H9 (cell line): Measurements from ENCODE around the gene FAM53A. TPM values are rescaled to one million over a fixed set of nuclear protein-coding genes. Genes with fewer than 3 reads are reported as not detected.

Source experiments
- DNase-seq: peaks from one replicate; pipeline ENCODE4 v3.0.0-alpha.2; 2017
- H2AFZ ChIP-seq: one replicate; pipeline ENCODE4 v1.6.1; 2013; ENCODE audit warnings: mild to moderate bottlenecking, low read length, control low read depth, moderate library complexity
- H2AK5ac ChIP-seq: 2 replicates; pipeline ENCODE4 v1.6.1; 2013; ENCODE audit warnings: low read length, control low read depth, mixed read lengths; ENCODE audit not compliant: insufficient read length
- H2BK120ac ChIP-seq: one replicate; pipeline ENCODE4 v1.6.1; 2013; ENCODE audit warnings: low read depth, mild to moderate bottlenecking, low read length, control low read depth, inconsistent platforms; ENCODE audit not compliant: poor library complexity, severe bottlenecking
- H2BK12ac ChIP-seq: 2 replicates; pipeline ENCODE4 v1.6.1; 2013; ENCODE audit warnings: low read length, control low read depth, mixed read lengths, low read depth; ENCODE audit not compliant: insufficient read length
- H2BK15ac ChIP-seq: 2 replicates; pipeline ENCODE4 v1.6.1; 2013; ENCODE audit warnings: low read depth, low read length, control low read depth
- H2BK20ac ChIP-seq: one replicate; pipeline ENCODE4 v1.6.1; 2013; ENCODE audit warnings: low read depth, mild to moderate bottlenecking, low read length, control low read depth, inconsistent platforms; ENCODE audit not compliant: poor library complexity, severe bottlenecking
- H2BK5ac ChIP-seq: 2 replicates; pipeline ENCODE4 v1.6.1; 2013; ENCODE audit warnings: low read length, control low read depth, mixed read lengths; ENCODE audit not compliant: insufficient read length
- H3K14ac ChIP-seq: 2 replicates; pipeline ENCODE4 v1.6.1; 2013; ENCODE audit warnings: low read length, control low read depth; ENCODE audit not compliant: insufficient read depth
- H3K18ac ChIP-seq: 2 replicates; pipeline ENCODE4 v1.6.1; 2013; ENCODE audit warnings: low read depth, mild to moderate bottlenecking, mixed read lengths, low read length, control low read depth; ENCODE audit not compliant: insufficient read length
- H3K23ac ChIP-seq: 2 replicates; pipeline ENCODE4 v1.6.1; 2013; ENCODE audit warnings: low read length, control low read depth, mixed read lengths, low read depth; ENCODE audit not compliant: insufficient read length
- H3K23me2 ChIP-seq: 2 replicates; pipeline ENCODE4 v1.6.1; 2013; ENCODE audit warnings: low read depth, mild to moderate bottlenecking, mixed read lengths, low read length, control low read depth; ENCODE audit not compliant: insufficient read length, poor library complexity, severe bottlenecking
- H3K27ac ChIP-seq: 2 replicates; pipeline ENCODE4 v1.5.1; 2013; ENCODE audit warnings: low read length, control low read depth, mixed read lengths, low read depth; ENCODE audit not compliant: insufficient read length
- H3K27me3 ChIP-seq: 2 replicates; pipeline ENCODE4 v1.6.1; 2013; ENCODE audit warnings: low read length, control low read depth, inconsistent platforms; ENCODE audit not compliant: insufficient read depth
- H3K4ac ChIP-seq: 2 replicates; pipeline ENCODE4 v1.6.1; 2013; ENCODE audit warnings: low read depth, mild to moderate bottlenecking, control low read depth, inconsistent platforms, low read length, moderate library complexity
- H3K4me1 ChIP-seq: 2 replicates; pipeline ENCODE4 v1.6.1; 2013; ENCODE audit warnings: low read length, control low read depth, inconsistent platforms; ENCODE audit not compliant: insufficient read depth
- H3K4me2 ChIP-seq: 2 replicates; pipeline ENCODE4 v1.6.1; 2013; ENCODE audit warnings: low read length, control low read depth, mixed read lengths; ENCODE audit not compliant: insufficient read length, insufficient read depth
- H3K56ac ChIP-seq: 2 replicates; pipeline ENCODE4 v1.6.1; 2013; ENCODE audit warnings: low read depth, mild to moderate bottlenecking, mixed read lengths, low read length, control low read depth; ENCODE audit not compliant: insufficient read length
- H3K79me1 ChIP-seq: 2 replicates; pipeline ENCODE4 v1.6.1; 2013; ENCODE audit warnings: low read depth, mild to moderate bottlenecking, moderate library complexity, low read length, control low read depth, inconsistent platforms; ENCODE audit not compliant: insufficient read depth, poor library complexity, severe bottlenecking
- H3K79me2 ChIP-seq: 2 replicates; pipeline ENCODE4 v1.6.1; 2013; ENCODE audit warnings: low read length, control low read depth, inconsistent platforms; ENCODE audit not compliant: insufficient read depth
- H3K9ac ChIP-seq: 2 replicates; pipeline ENCODE4 v1.6.1; 2013; ENCODE audit warnings: low read length, control low read depth, mixed read lengths; ENCODE audit not compliant: insufficient read length; ENCODE audit errors: extremely low read depth
- H3K9me3 ChIP-seq: one replicate; pipeline ENCODE4 v1.6.1; 2013; ENCODE audit warnings: low read depth, low read length, inconsistent platforms; ENCODE audit not compliant: control insufficient read depth
- H3T11ph ChIP-seq: one replicate; pipeline ENCODE4 v1.6.1; 2013; ENCODE audit warnings: mild to moderate bottlenecking, low read length, control low read depth, inconsistent platforms
- H4K20me1 ChIP-seq: one replicate; pipeline ENCODE4 v1.6.1; 2013; ENCODE audit not compliant: control insufficient read depth, insufficient read length, insufficient read depth
- H4K5ac ChIP-seq: 2 replicates; pipeline ENCODE4 v1.6.1; 2013; ENCODE audit warnings: low read depth, mild to moderate bottlenecking, mixed read lengths, low read length, control low read depth; ENCODE audit not compliant: insufficient read length
- H4K8ac ChIP-seq: replicated peaks from 2 replicates; pipeline ENCODE4 v1.6.1; 2013; ENCODE audit warnings: low read length, control low read depth, mixed read lengths, low read depth; ENCODE audit not compliant: insufficient read length
- H4K91ac ChIP-seq: 2 replicates; pipeline ENCODE4 v1.6.1; 2013; ENCODE audit warnings: low read depth, mild to moderate bottlenecking, moderate library complexity, mixed read lengths, low read length, control low read depth; ENCODE audit not compliant: insufficient read length
- H3K27ac Mint-ChIP-seq, 3 experiments: 2 replicates in 2 of 3; 3 replicates in 1 of 3; pipeline ENCODE4 v1.8.0; 2020 to 2021; ENCODE audit warnings: mixed read lengths in 3 of 3, mild to moderate bottlenecking in 1 of 3, moderate library complexity in 1 of 3
- H3K27me3 Mint-ChIP-seq: 2 replicates; pipeline ENCODE4 v1.8.0; 2021; ENCODE audit warnings: low read depth, mild to moderate bottlenecking, moderate library complexity, mixed read lengths
- H3K36me3 Mint-ChIP-seq, 3 experiments: 2 replicates in 2 of 3; 3 replicates in 1 of 3; pipeline ENCODE4 v1.8.0; 2020 to 2021; ENCODE audit warnings: low read depth in 3 of 3, mixed read lengths in 3 of 3; ENCODE audit not compliant: insufficient read depth in 1 of 3
- H3K4me1 Mint-ChIP-seq, 2 experiments: 2 replicates each; pipeline ENCODE4 v1.8.0; 2020; ENCODE audit warnings: mixed read lengths in 2 of 2
- H3K4me3 Mint-ChIP-seq, 2 experiments: 2 replicates in 1 of 2; 3 replicates in 1 of 2; pipeline ENCODE4 v1.8.0; 2020 to 2021; ENCODE audit warnings: mild to moderate bottlenecking in 2 of 2, mixed read lengths in 2 of 2, moderate library complexity in 1 of 2
- H3K9me3 Mint-ChIP-seq, 2 experiments: 2 replicates in 1 of 2; 3 replicates in 1 of 2; pipeline ENCODE4 v1.8.0; 2020; ENCODE audit warnings: mild to moderate bottlenecking in 2 of 2, mixed read lengths in 2 of 2, moderate library complexity in 1 of 2
- CTCF ChIP-seq: fragments of 200-600 bp; sonication (generic); conservative IDR thresholded peaks from 3 replicates; pipeline ENCODE4 v1.8.0; 2021; ENCODE audit warnings: antibody characterized with exemption, mild to moderate bottlenecking
- WGBS: extraction: QIAGEN DNeasy Blood & Tissue Kit; methylation state at CpG from one replicate; pipeline ENCODE4 v1.1.7; 2013; ENCODE audit warnings: missing lambda C conversion rate, low lambda C conversion rate, mixed read lengths; ENCODE audit not compliant: insufficient read length; ENCODE audit errors: extremely low coverage; 5-methylcytosine and 5-hydroxymethylcytosine counted together
- total RNA-seq: library from RNA; stranded (reverse); gene quantifications from 2 replicates; pipeline ENCODE4 v1.2.1, GENCODE V29; 2021

FAM53A gene
- total RNA-seq, 1 experiment from 2014 or later, result 2.4 TPM

DNA sequence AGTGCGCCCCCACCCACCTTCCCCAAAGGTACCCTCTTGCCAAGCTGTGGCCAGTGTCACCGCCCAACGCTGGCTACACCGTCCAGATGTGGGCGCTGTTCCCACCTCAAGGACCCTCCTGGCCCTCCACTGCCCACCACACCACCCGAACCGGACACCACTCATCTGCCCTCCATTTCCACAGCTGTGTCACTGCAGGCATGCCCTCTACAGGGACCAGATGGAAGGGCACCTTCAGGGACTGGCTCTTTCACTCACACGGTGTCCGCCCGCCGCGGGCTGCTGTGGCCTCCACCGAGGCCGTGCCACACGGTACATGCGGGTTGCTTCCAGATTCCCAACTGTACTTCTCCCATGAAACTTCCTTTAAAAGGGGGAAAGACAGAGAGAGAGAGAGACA lies 87.7 kb downstream of the FAM53A start:
- Histone ChIP-seq H2BK5ac (no peak overlapping the region), H3K4ac (no peak overlapping the region), H2AFZ (no peak overlapping the region), H3K79me1 (no peaks in the 10 kb centered on the region), H3T11ph (no peak overlapping the region), H3K9ac (no peak overlapping the region), H2BK12ac (no peak overlapping the region), H3K27me3 (no peaks in the 10 kb centered on the region), H3K56ac (no peak overlapping the region), H2BK20ac (no peak overlapping the region), H3K23ac (no peak overlapping the region), H3K4me1 (no peaks in the 10 kb centered on the region), H2BK15ac (no peak overlapping the region), H3K18ac (no peak overlapping the region), H3K14ac (no peak overlapping the region), H3K27ac (no peak overlapping the region), H3K9me3 (no peaks in the 10 kb centered on the region), H4K91ac (no peak overlapping the region), H4K8ac (no peak overlapping the region), H4K5ac (no peak overlapping the region), H3K23me2 (no peaks in the 10 kb centered on the region), H3K4me2 (no peak overlapping the region), H2BK120ac (no peak overlapping the region), H4K20me1 (no peaks in the 10 kb centered on the region), H3K79me2 (no peaks in the 10 kb centered on the region), H2AK5ac (no peak overlapping the region)
- Mint-ChIP-seq H3K4me1 (peaks cover 0 to 15% of the 10 kb centered on the region in 2 experiments; a peak in 2 of 4 replicates), H3K27ac (no peak overlapping the region), H3K36me3 (no peaks in the 10 kb centered on the region), H3K4me3 (no peak overlapping the region), H3K27me3 (peaks cover 2% of the 10 kb centered on the region; the same call in 1 of the 2 replicates), H3K9me3 (no peaks in the 10 kb centered on the region)
- DNase-seq, result no peak
- TF ChIP-seq CTCF, result peak; percentile 29; the same call in 1 of the 3 replicates
- no CpG with 5 or more reads among the region's 16 CpGs for WGBS
